GM23338 (cell line): Measurements from ENCODE around the gene ASL. TPM values are rescaled to one million over a fixed set of nuclear protein-coding genes. Genes with fewer than 3 reads are reported as not detected.

Source experiments
- ATAC-seq: fragments of 200-7000 bp; cut with Tn5 transposase; 3 replicates; pipeline ENCODE4 v1.9.1; 2020
- DNase-seq: peaks from one replicate; pipeline ENCODE4 v3.0.0-alpha.2; 2015; ENCODE audit warnings: low spot score
- H2AFZ ChIP-seq: fragments of 200-600 bp; sonication (generic); 2 replicates; pipeline ENCODE4 v1.8.0; 2016; ENCODE audit warnings: antibody characterized with exemption, mild to moderate bottlenecking, moderate library complexity
- H3F3A ChIP-seq: fragments of 200-600 bp; sonication (generic); replicated peaks from 2 replicates; pipeline ENCODE4 v1.8.0; 2017; ENCODE audit warnings: antibody characterized with exemption, mixed run types, low read depth
- H3K27ac ChIP-seq: fragments of 200-600 bp; sonication (generic); 2 replicates; pipeline ENCODE4 v1.6.1; 2016; ENCODE audit warnings: low read depth
- H3K27me3 ChIP-seq: fragments of 200-600 bp; sonication (generic); 2 replicates; pipeline ENCODE4 v1.8.0; 2016; ENCODE audit warnings: mild to moderate bottlenecking, mixed run types, moderate library complexity; ENCODE audit not compliant: insufficient read depth
- H3K36me3 ChIP-seq: fragments of 200-600 bp; sonication (generic); 2 replicates; pipeline ENCODE4 v1.8.0; 2016; ENCODE audit warnings: mild to moderate bottlenecking; ENCODE audit not compliant: insufficient read depth
- H3K4me1 ChIP-seq: fragments of 200-600 bp; sonication (generic); 2 replicates; pipeline ENCODE4 v1.8.0; 2016; ENCODE audit warnings: mild to moderate bottlenecking, moderate library complexity; ENCODE audit not compliant: insufficient read depth
- H3K4me2 ChIP-seq: fragments of 200-600 bp; sonication (generic); 2 replicates; pipeline ENCODE4 v1.7.1; 2017; ENCODE audit warnings: mixed run types
- H3K4me3 ChIP-seq: fragments of 200-600 bp; sonication (generic); 2 replicates; pipeline ENCODE4 v1.6.1; 2016; ENCODE audit warnings: mixed run types
- H3K79me2 ChIP-seq: fragments of 200-600 bp; sonication (generic); replicated peaks from 2 replicates; pipeline ENCODE4 v1.8.0; 2017; ENCODE audit warnings: mild to moderate bottlenecking; ENCODE audit not compliant: insufficient read depth
- H3K9me2 ChIP-seq: fragments of 200-600 bp; sonication (generic); 2 replicates; pipeline ENCODE4 v1.8.0; 2017; ENCODE audit not compliant: insufficient read depth
- H4K20me1 ChIP-seq: fragments of 200-600 bp; sonication (generic); replicated peaks from 2 replicates; pipeline ENCODE4 v1.8.0; 2017; ENCODE audit warnings: mild to moderate bottlenecking; ENCODE audit not compliant: insufficient read depth
- H3K27ac Mint-ChIP-seq: 2 replicates; pipeline ENCODE4 v1.8.0; 2020; ENCODE audit warnings: inconsistent platforms, mild to moderate bottlenecking, moderate library complexity, mixed read lengths
- H3K27me3 Mint-ChIP-seq: 3 replicates; pipeline ENCODE4 v1.8.0; 2022; ENCODE audit warnings: low read depth, mild to moderate bottlenecking, moderate library complexity, mixed read lengths, inconsistent platforms; ENCODE audit not compliant: insufficient read depth, poor library complexity
- H3K36me3 Mint-ChIP-seq: 3 replicates; pipeline ENCODE4 v1.8.0; 2021; ENCODE audit warnings: low read depth, mild to moderate bottlenecking, inconsistent platforms, moderate library complexity, mixed read lengths
- H3K4me1 Mint-ChIP-seq: 3 replicates; pipeline ENCODE4 v1.8.0; 2020; ENCODE audit warnings: mild to moderate bottlenecking, inconsistent platforms, mixed read lengths
- H3K4me3 Mint-ChIP-seq: 3 replicates; pipeline ENCODE4 v1.8.0; 2021; ENCODE audit warnings: moderate library complexity, mild to moderate bottlenecking, inconsistent platforms, mixed read lengths
- H3K9me3 Mint-ChIP-seq: 3 replicates; pipeline ENCODE4 v1.8.0; 2020; ENCODE audit warnings: moderate library complexity, mild to moderate bottlenecking, inconsistent platforms, mixed read lengths
- CREB1 ChIP-seq: fragments of 250-450 bp; sonication (Bioruptor Pico); IDR thresholded peaks from 2 replicates; pipeline ENCODE4 v1.5.0; 2020; ENCODE audit warnings: low read depth, mild to moderate bottlenecking, moderate library complexity
- CTCF ChIP-seq, 2 experiments: fragments of 200-600 bp in 1 of 2; sonication (generic) in 1 of 2; conservative IDR thresholded peaks; 2 replicates each; pipeline versions ENCODE4 v1.5.1 to v1.6.1; 2016 to 2017; ENCODE audit warnings: antibody characterized with exemption in 2 of 2, low read depth in 2 of 2, mild to moderate bottlenecking in 2 of 2, moderate library complexity in 1 of 2
- ETS1 ChIP-seq: IDR thresholded peaks from 2 replicates; pipeline ENCODE4 v1.6.1; 2016; ENCODE audit warnings: antibody characterized with exemption
- EZH2 ChIP-seq: fragments of 200-600 bp; sonication (generic); IDR thresholded peaks from one replicate; pipeline ENCODE4 v1.8.0; 2017; ENCODE audit warnings: antibody characterized with exemption, mild to moderate bottlenecking, low read depth; ENCODE audit not compliant: unreplicated experiment
- EZH2phosphoT487 ChIP-seq: fragments of 200-600 bp; sonication (generic); IDR thresholded peaks from one replicate; pipeline ENCODE4 v1.8.1; 2018; ENCODE audit warnings: antibody characterized with exemption; ENCODE audit not compliant: unreplicated experiment
- JUNB ChIP-seq: IDR thresholded peaks from one replicate; pipeline ENCODE4 v1.6.1; 2016; ENCODE audit warnings: antibody characterized with exemption; ENCODE audit not compliant: unreplicated experiment
- NANOG ChIP-seq: IDR thresholded peaks from 2 replicates; pipeline ENCODE4 v1.6.1; 2016; ENCODE audit warnings: antibody characterized with exemption, borderline replicate concordance
- POLR2AphosphoS5 ChIP-seq: IDR thresholded peaks from 2 replicates; pipeline ENCODE4 v1.6.1; 2016; ENCODE audit warnings: antibody characterized with exemption, low read depth
- REST ChIP-seq: IDR thresholded peaks from one replicate; pipeline ENCODE4 v1.6.1; 2018; ENCODE audit warnings: antibody characterized with exemption; ENCODE audit not compliant: unreplicated experiment
- STAT1 ChIP-seq: IDR thresholded peaks from one replicate; pipeline ENCODE4 v1.6.1; 2016; ENCODE audit warnings: antibody characterized with exemption; ENCODE audit not compliant: unreplicated experiment
- ZNF114 ChIP-seq: fragments of 250-450 bp; sonication (Bioruptor Pico); IDR thresholded peaks from 2 replicates; pipeline ENCODE4 v1.5.0; 2020; ENCODE audit warnings: mild to moderate bottlenecking, moderate library complexity
- ZNF331 ChIP-seq: fragments of 250-450 bp; sonication (Bioruptor Pico); IDR thresholded peaks from 2 replicates; pipeline ENCODE4 v1.5.0; 2020; ENCODE audit warnings: low read depth, mild to moderate bottlenecking, moderate library complexity
- ZNF462 ChIP-seq: fragments of 250-450 bp; sonication (Bioruptor Pico); IDR thresholded peaks from 2 replicates; pipeline ENCODE4 v1.5.0; 2020; ENCODE audit warnings: mild to moderate bottlenecking, moderate library complexity
- polyA plus RNA-seq: library from polyadenylated mRNA; unstranded; fragments of >200 nt; fragmentation: Nextera tagmentation; extraction: Ambion mirVana; gene quantifications from 2 replicates; pipeline ENCODE4 v1.2.1, GENCODE V29; 2016
- total RNA-seq: library from RNA; depleted of rRNA; stranded (reverse); fragments of >200 nt; shearing (Covaris generic); gene quantifications from 2 replicates; pipeline ENCODE4 v1.2.3, GENCODE V29; 2014

ASL gene
- total and polyA plus RNA-seq, 2 experiments from 2014 or later: 14.9 to 36.9 TPM

GRCh38 chr7:66054063-66054462 is 21.6 kb upstream of the ASL start:
- H3K36me3 Mint-ChIP-seq: no peaks in the 10 kb centered on the region
- H3K4me3 ChIP-seq: no peak overlapping the region
- H3K27ac Mint-ChIP-seq: no peak overlapping the region
- H3K27me3 ChIP-seq: no peaks in the 10 kb centered on the region
- no peaks in the 10 kb centered on the region for H4K20me1 ChIP-seq
- ATAC-seq (no peak), DNase-seq (no peak)
- no peaks in the 10 kb centered on the region for H3K36me3 ChIP-seq
- H3K27me3 Mint-ChIP-seq: peaks cover 6% of the 10 kb centered on the region
- no peaks in the 10 kb centered on the region for H3K9me3 Mint-ChIP-seq
- no peak for TF ChIP-seq ZNF462 (CRISPR knock-in tag)
- TF ChIP-seq ETS1: no peak
- TF ChIP-seq ZNF114: no peak
- TF ChIP-seq JUNB: no peak
- TF ChIP-seq CREB1 (CRISPR knock-in tag): no peak
- TF ChIP-seq REST: no peak
- no peak for TF ChIP-seq STAT1
- no peak for TF ChIP-seq NANOG
- no peak for TF ChIP-seq CTCF (conservative IDR thresholded peaks at IDR 0.05; ENCODE audit: low read depth in 2 of 2)
- TF ChIP-seq POLR2AphosphoS5: no peak
- no peak for TF ChIP-seq EZH2
- no peak for TF ChIP-seq EZH2phosphoT487
- no peak for TF ChIP-seq ZNF331
- H3K79me2 ChIP-seq: no peaks in the 10 kb centered on the region
- no peaks in the 10 kb centered on the region for H3F3A ChIP-seq
- no peaks in the 10 kb centered on the region for H3K4me1 Mint-ChIP-seq
- H3K4me2 ChIP-seq: no peak overlapping the region
- no peak overlapping the region for H3K27ac ChIP-seq
- no peaks in the 10 kb centered on the region for H3K9me2 ChIP-seq
- H3K4me1 ChIP-seq: no peaks in the 10 kb centered on the region
- H3K4me3 Mint-ChIP-seq: no peak overlapping the region
- peak overlapping the region; percentile 83 for H2AFZ ChIP-seq
